Measurements from ENCODE around the gene SET. TPM values are rescaled to one million over a fixed set of nuclear protein-coding genes. Genes with fewer than 3 reads are reported as not detected.

Gene SET
- total RNA-seq, 1 experiment from 2014 or later, result 745 TPM

DNA sequence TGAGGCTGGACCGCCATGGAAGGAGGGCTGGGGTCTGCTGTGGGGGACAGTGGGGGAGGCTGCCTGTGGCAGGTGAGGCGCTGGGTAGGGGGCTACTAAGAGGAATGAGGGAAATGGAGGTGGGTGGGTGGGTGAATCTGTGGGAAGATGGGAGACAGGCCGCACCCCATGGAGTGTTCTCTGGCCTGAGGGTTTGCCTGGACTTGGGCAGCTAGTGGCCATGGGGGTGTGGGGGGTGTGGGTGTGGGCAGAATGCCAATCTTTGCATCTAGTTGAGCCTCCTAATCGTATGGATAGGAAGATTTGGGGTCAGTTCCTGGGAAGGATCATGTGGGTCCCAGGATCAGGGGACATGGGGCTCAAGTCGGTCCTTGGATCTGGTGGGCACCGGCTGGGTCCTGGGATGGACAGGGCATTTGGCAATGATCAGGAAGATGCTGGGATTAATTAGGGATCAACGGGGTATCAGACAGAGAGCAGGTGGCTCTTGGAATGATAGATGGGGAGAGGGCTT, 34.4 kb downstream of the SET start:
- no peaks in the 10 kb centered on the region for H3K27me3 Mint-ChIP-seq (ENCODE audit: insufficient read depth, unreplicated experiment)
- H3K9me3 Mint-ChIP-seq (ENCODE audit: unreplicated experiment), result no peaks in the 10 kb centered on the region
- Histone ChIP-seq H3K36me3 (ENCODE audit: control insufficient read depth, insufficient read depth, low read length) (no peaks in the 10 kb centered on the region), H3K4me3 (ENCODE audit: low read depth, low read length) (peak overlapping the region; percentile 81), H3K27me3 (replicated peaks; ENCODE audit: control insufficient read depth, insufficient read depth, low read length) (no peaks in the 10 kb centered on the region), H3K4me1 (peaks cover 3% of the 10 kb centered on the region; the same call in 1 of the 2 replicates), H3K9me3 (no peaks in the 10 kb centered on the region)
- ChIA-PET POLR2A (interaction anchor here (0.6 to 1.4 kb wide), 6 partner anchors 34 to 305 kb away, joined by 3 to 7 read pairs (median 5); partner anchors contain the start of gene SET), CTCF (interaction anchor here (1.2 to 1.7 kb wide), 4 partner anchors 10 to 95 kb away, joined by 4 to 12 read pairs (median 9); partner anchors contain the start of genes ENDOG and PKN3)
- BruUV-seq (replicated peaks), result TSS peak; percentile 55
- intact Hi-C loops (cut with micrococcal nuclease; ENCODE audit: unreplicated experiment), result no loop called here
- peaks cover 29% of the 10 kb centered on the region for H3K36me3 Mint-ChIP-seq (ENCODE audit: insufficient read depth, unreplicated experiment)
- H3K27ac Mint-ChIP-seq (ENCODE audit: unreplicated experiment), result peak overlapping the region; percentile 75
- H3K4me1 Mint-ChIP-seq (ENCODE audit: low read depth, unreplicated experiment), result peaks cover 15% of the 10 kb centered on the region
- TF ChIP-seq, protein P1, sequence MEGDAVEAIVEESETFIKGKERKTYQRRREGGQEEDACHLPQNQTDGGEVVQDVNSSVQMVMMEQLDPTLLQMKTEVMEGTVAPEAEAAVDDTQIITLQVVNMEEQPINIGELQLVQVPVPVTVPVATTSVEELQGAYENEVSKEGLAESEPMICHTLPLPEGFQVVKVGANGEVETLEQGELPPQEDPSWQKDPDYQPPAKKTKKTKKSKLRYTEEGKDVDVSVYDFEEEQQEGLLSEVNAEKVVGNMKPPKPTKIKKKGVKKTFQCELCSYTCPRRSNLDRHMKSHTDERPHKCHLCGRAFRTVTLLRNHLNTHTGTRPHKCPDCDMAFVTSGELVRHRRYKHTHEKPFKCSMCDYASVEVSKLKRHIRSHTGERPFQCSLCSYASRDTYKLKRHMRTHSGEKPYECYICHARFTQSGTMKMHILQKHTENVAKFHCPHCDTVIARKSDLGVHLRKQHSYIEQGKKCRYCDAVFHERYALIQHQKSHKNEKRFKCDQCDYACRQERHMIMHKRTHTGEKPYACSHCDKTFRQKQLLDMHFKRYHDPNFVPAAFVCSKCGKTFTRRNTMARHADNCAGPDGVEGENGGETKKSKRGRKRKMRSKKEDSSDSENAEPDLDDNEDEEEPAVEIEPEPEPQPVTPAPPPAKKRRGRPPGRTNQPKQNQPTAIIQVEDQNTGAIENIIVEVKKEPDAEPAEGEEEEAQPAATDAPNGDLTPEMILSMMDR (IDR thresholded peaks at IDR 0.05; ENCODE audit: insufficient read depth in 1 of 2, low read depth in 1 of 2, low read length in 1 of 2, severe bottlenecking in 1 of 2, unreplicated experiment in 1 of 2), result no peak
- no peak for DNase-seq
- H3K4me3 Mint-ChIP-seq (ENCODE audit: unreplicated experiment), result peak overlapping the region; percentile 95

DNA sequence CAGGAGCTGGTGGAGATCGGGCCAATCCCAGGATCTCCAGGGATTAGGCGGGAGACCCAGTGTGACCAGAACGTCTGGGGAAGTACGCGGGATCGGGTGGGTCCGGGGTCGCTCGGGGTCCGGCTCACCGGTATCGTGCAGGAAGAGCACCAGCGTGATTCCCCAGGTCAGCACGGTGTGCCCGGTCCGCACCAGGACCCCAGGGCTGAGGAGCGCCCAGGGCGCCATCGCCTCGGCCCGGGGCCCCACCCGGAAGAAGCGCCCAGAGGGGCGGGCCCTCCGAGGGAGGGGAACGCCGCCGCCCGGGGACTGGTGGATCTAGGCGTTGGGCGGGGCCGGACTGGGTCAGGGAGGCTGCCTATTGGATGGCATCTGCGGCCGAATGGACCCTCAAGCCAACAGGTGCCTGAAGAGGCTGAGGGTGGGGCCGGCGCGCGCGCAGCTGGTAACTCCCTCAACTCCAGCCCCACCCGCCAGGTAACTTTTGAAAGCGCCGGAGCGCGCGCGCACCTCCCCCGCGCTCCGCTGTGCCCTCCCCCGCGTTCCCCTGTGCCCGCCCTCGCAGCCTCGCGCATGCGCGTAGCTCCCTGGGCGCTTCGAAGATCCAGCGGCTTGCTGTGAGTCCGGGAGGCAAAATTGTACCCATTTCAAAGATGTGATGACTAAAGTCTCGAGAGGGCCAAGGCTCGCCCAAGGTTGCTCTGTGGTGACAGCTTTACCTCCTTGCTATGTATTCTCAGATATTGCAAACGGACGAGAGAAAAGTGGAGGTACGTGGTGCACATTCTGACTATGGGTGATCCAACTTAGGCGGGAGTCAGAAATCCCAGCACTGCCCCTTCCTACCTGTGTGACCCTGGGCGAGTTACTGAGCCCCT, 35.1 kb downstream of the SET start, which contains the start of gene ZDHHC12:
Gene ZDHHC12, minus strand, starts transcription at position 262 of the 878 bp plus-strand sequence. Its CDS starts 34 bp downstream, at position 228.
- TF ChIP-seq, protein P1 (IDR thresholded peaks at IDR 0.05; ENCODE audit: insufficient read depth in 1 of 2, low read depth in 1 of 2, low read length in 1 of 2, severe bottlenecking in 1 of 2, unreplicated experiment in 1 of 2), result no peak
- Mint-ChIP-seq H3K27me3 (ENCODE audit: insufficient read depth, unreplicated experiment) (no peaks in the 10 kb centered on the region), H3K36me3 (ENCODE audit: insufficient read depth, unreplicated experiment) (peaks cover 29% of the 10 kb centered on the region), H3K4me1 (ENCODE audit: low read depth, unreplicated experiment) (peaks cover 15% of the 10 kb centered on the region), H3K4me3 (ENCODE audit: unreplicated experiment) (peak within 1 kb of the TSS; percentile 95), H3K9me3 (ENCODE audit: unreplicated experiment) (no peaks in the 10 kb centered on the region), H3K27ac (ENCODE audit: unreplicated experiment) (peak within 1 kb of the TSS; percentile 75)
- DNase-seq, result peak; percentile 99 to 100
- POLR2A ChIA-PET, result interaction anchor here (0.6 to 1.6 kb wide), 13 partner anchors 27 to 304 kb away, joined by 3 to 9 read pairs (median 5); partner anchors contain the start of genes ENDOG and SET
- intact Hi-C loops (cut with micrococcal nuclease; ENCODE audit: unreplicated experiment), result loop anchor here (2.0 kb wide), 3 partner anchors 35 to 95 kb away; partner anchors contain the start of genes ENDOG, SET and ZER1
- H3K36me3 ChIP-seq (ENCODE audit: control insufficient read depth, insufficient read depth, low read length), result no peaks in the 10 kb centered on the region
- CTCF ChIA-PET, result interaction anchor here (0.6 to 1.7 kb wide), 9 partner anchors 9 to 553 kb away, joined by 3 to 12 read pairs (median 4); partner anchors contain the start of genes ENDOG and PKN3
- no peaks in the 10 kb centered on the region for H3K27me3 ChIP-seq (replicated peaks; ENCODE audit: control insufficient read depth, insufficient read depth, low read length)
- no TSS peak for BruUV-seq (replicated peaks)
- peak within 1 kb of the TSS; percentile 81 for H3K4me3 ChIP-seq (ENCODE audit: low read depth, low read length)
- H3K4me1 ChIP-seq, result no peaks in the 10 kb centered on the region
- no peaks in the 10 kb centered on the region for H3K9me3 ChIP-seq

DNA sequence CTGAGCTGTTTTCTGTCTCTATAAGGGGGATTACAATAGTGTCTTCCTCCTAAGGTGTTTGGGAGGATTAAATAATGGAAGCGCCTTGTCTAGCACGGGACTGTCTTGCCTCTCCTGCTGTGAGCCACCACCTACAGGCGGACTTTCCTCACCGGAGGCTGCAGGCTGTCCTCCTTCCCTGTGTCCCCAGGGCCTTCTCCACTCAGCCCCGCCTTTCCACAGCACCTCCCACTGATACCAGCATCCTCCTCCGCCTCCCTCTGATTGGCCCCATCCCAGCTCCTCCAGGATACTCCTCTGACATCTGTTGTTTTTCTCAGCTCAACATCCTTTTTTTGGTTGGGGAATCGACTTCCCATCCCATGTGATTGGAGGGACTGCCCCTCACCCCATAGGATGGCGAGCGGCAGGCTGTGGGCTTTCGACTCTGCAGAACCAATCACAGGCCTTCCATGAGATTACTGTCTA, 35.8 kb downstream of the SET start:
- Mint-ChIP-seq H3K36me3 (ENCODE audit: insufficient read depth, unreplicated experiment) (peaks cover 23% of the 10 kb centered on the region), H3K9me3 (ENCODE audit: unreplicated experiment) (no peaks in the 10 kb centered on the region), H3K4me3 (ENCODE audit: unreplicated experiment) (peak overlapping the region; percentile 95), H3K27ac (ENCODE audit: unreplicated experiment) (peak overlapping the region; percentile 75), H3K4me1 (ENCODE audit: low read depth, unreplicated experiment) (peaks cover 15% of the 10 kb centered on the region), H3K27me3 (ENCODE audit: insufficient read depth, unreplicated experiment) (no peaks in the 10 kb centered on the region)
- Histone ChIP-seq H3K4me1 (no peaks in the 10 kb centered on the region), H3K27me3 (replicated peaks; ENCODE audit: control insufficient read depth, insufficient read depth, low read length) (no peaks in the 10 kb centered on the region), H3K4me3 (ENCODE audit: low read depth, low read length) (peak overlapping the region; percentile 41), H3K36me3 (ENCODE audit: control insufficient read depth, insufficient read depth, low read length) (no peaks in the 10 kb centered on the region), H3K9me3 (no peaks in the 10 kb centered on the region)
- intact Hi-C loops (cut with micrococcal nuclease; ENCODE audit: unreplicated experiment), result loop anchor here (2.0 kb wide), 3 partner anchors 36 to 94 kb away; partner anchors contain the start of genes ENDOG, SET and ZER1
- peak; percentile 59 to 85 for DNase-seq
- ChIA-PET POLR2A (interaction anchor here (0.6 to 1.6 kb wide), 10 partner anchors 27 to 181 kb away, joined by 3 to 9 read pairs (median 6); partner anchors contain the start of gene ENDOG), CTCF (interaction anchor here (0.6 to 1.7 kb wide), 8 partner anchors 9 to 553 kb away, joined by 3 to 12 read pairs (median 5); partner anchors contain the start of genes ENDOG and PKN3)
- TF ChIP-seq, protein P1 (IDR thresholded peaks at IDR 0.05; ENCODE audit: insufficient read depth in 1 of 2, low read depth in 1 of 2, low read length in 1 of 2, severe bottlenecking in 1 of 2, unreplicated experiment in 1 of 2), result no peak
- TSS peak; percentile 41 for BruUV-seq (replicated peaks)

Measured in Caco-2 (cell line).